Measurements from ENCODE around the gene CYYR1. TPM values are rescaled to one million over a fixed set of nuclear protein-coding genes. Genes with fewer than 3 reads are reported as not detected.

Gene CYYR1
- polyA plus RNA-seq (2013), result 12.7 and 13.1 TPM in 2 replicates

- H3K27ac ChIP-seq (ENCODE audit: low read depth, low read length), result no peak within 1 kb of the TSS
- peak within 1 kb of the TSS; percentile 56 for H3K4ac ChIP-seq (ENCODE audit: low read depth, low read length)
- H4K91ac ChIP-seq (ENCODE audit: low read depth, low read length), result peak within 1 kb of the TSS; percentile 75
- peak within 1 kb of the TSS; percentile 64 for H4K8ac ChIP-seq (ENCODE audit: low read depth, low read length)
- H3K27me3 ChIP-seq (ENCODE audit: insufficient read depth, low read length), result no peaks in the 10 kb centered on the region
- H3K9me3 ChIP-seq (ENCODE audit: insufficient read depth, low read depth, low read length), result no peaks in the 10 kb centered on the region
- peaks cover 6% of the 10 kb centered on the region for H3K79me1 ChIP-seq (ENCODE audit: low read length)
- H3K79me2 ChIP-seq (ENCODE audit: control insufficient read depth, insufficient read depth, low read length, poor library complexity), result peaks cover 4% of the 10 kb centered on the region
- H3K4me1 ChIP-seq (ENCODE audit: control insufficient read depth in 1 of 2, insufficient read depth in 2 of 2, low read length in 2 of 2), result no peaks in the 10 kb centered on the region
- H3K23ac ChIP-seq (ENCODE audit: low read length), result no peak within 1 kb of the TSS
- peak within 1 kb of the TSS; percentile 41 for H3K9ac ChIP-seq (ENCODE audit: low read length)
- DNase-seq, result no peak
- peak within 1 kb of the TSS; percentile 40 for H4K12ac ChIP-seq (ENCODE audit: low read depth, low read length)
- no peaks in the 10 kb centered on the region for H3K36me3 ChIP-seq (ENCODE audit: control insufficient read depth in 1 of 2, insufficient read depth in 2 of 2, low read length in 2 of 2)
- peak within 1 kb of the TSS; percentile 19 for H2AFZ ChIP-seq (ENCODE audit: insufficient read depth, low read length, poor library complexity)
- H2AK5ac ChIP-seq (ENCODE audit: low read length), result no peak within 1 kb of the TSS
- peak within 1 kb of the TSS; percentile 62 for H3K4me2 ChIP-seq (ENCODE audit: low read length)
- peak within 1 kb of the TSS; percentile 27 for H3K14ac ChIP-seq (ENCODE audit: low read length)
- peak within 1 kb of the TSS; percentile 28 for H3K18ac ChIP-seq (ENCODE audit: low read length)
- H2BK120ac ChIP-seq (ENCODE audit: insufficient read depth, low read length, poor library complexity), result peak within 1 kb of the TSS; percentile 87
- WGBS (ENCODE audit: extremely low coverage, insufficient coverage, insufficient read length), result no CpG with 5 or more reads among the region's 58 CpGs
- peak within 1 kb of the TSS; percentile 82 for H3K4me3 ChIP-seq (ENCODE audit: low read depth, low read length)
- peak within 1 kb of the TSS; percentile 0 for H2BK5ac ChIP-seq (ENCODE audit: low read depth, low read length, poor library complexity)
- H2BK12ac ChIP-seq (ENCODE audit: low read length), result peak within 1 kb of the TSS; percentile 20
Measured at GRCh38 chr21:26572702-26573381, at the start of gene CYYR1. Gene CYYR1, minus strand, starts transcription at chr21:26573286. Its CDS starts 346 bp downstream, at chr21:26572940.

- no peaks in the 10 kb centered on the region for H3K79me2 ChIP-seq (ENCODE audit: control insufficient read depth, insufficient read depth, low read length, poor library complexity)
Measured at GRCh38 chr21:26617176-26617575, 44.1 kb upstream of the CYYR1 start.

GRCh38 chr21:26614251-26614650 lies 41.2 kb upstream of the CYYR1 start:
- Histone ChIP-seq H3K18ac (ENCODE audit: low read length) (no peak overlapping the region), H3K4me2 (ENCODE audit: low read length) (no peak overlapping the region), H3K4ac (ENCODE audit: low read depth, low read length) (no peak overlapping the region), H3K4me1 (ENCODE audit: control insufficient read depth in 1 of 2, insufficient read depth in 2 of 2, low read length in 2 of 2) (no peaks in the 10 kb centered on the region), H2BK5ac (ENCODE audit: low read depth, low read length, poor library complexity) (no peak overlapping the region), H2BK12ac (ENCODE audit: low read length) (no peak overlapping the region), H3K4me3 (ENCODE audit: low read depth, low read length) (no peak overlapping the region), H4K91ac (ENCODE audit: low read depth, low read length) (no peak overlapping the region), H3K27ac (ENCODE audit: low read depth, low read length) (no peak overlapping the region), H3K9me3 (ENCODE audit: insufficient read depth, low read depth, low read length) (no peaks in the 10 kb centered on the region), H2BK120ac (ENCODE audit: insufficient read depth, low read length, poor library complexity) (no peak overlapping the region), H2AFZ (ENCODE audit: insufficient read depth, low read length, poor library complexity) (no peak overlapping the region), H3K9ac (ENCODE audit: low read length) (no peak overlapping the region), H2AK5ac (ENCODE audit: low read length) (no peak overlapping the region), H3K79me1 (ENCODE audit: low read length) (no peaks in the 10 kb centered on the region), H3K27me3 (ENCODE audit: insufficient read depth, low read length) (no peaks in the 10 kb centered on the region), H4K12ac (ENCODE audit: low read depth, low read length) (no peak overlapping the region), H4K8ac (ENCODE audit: low read depth, low read length) (no peak overlapping the region), H3K23ac (ENCODE audit: low read length) (no peak overlapping the region), H3K79me2 (ENCODE audit: control insufficient read depth, insufficient read depth, low read length, poor library complexity) (no peaks in the 10 kb centered on the region), H3K14ac (ENCODE audit: low read length) (no peak overlapping the region), H3K36me3 (ENCODE audit: control insufficient read depth in 1 of 2, insufficient read depth in 2 of 2, low read length in 2 of 2) (no peaks in the 10 kb centered on the region)
- WGBS (ENCODE audit: extremely low coverage, insufficient coverage, insufficient read length), result no CpG with 5 or more reads among the region's 1 CpG
- no peak for DNase-seq

More at GRCh38 chr21:26617176-26617575, 44.1 kb upstream of the CYYR1 start:
- no peak overlapping the region for H2BK120ac ChIP-seq (ENCODE audit: insufficient read depth, low read length, poor library complexity)
- no peak overlapping the region for H4K12ac ChIP-seq (ENCODE audit: low read depth, low read length)
- no peak overlapping the region for H3K4me3 ChIP-seq (ENCODE audit: low read depth, low read length)
- no peak overlapping the region for H3K4me2 ChIP-seq (ENCODE audit: low read length)
- H3K36me3 ChIP-seq (ENCODE audit: control insufficient read depth in 1 of 2, insufficient read depth in 2 of 2, low read length in 2 of 2), result no peaks in the 10 kb centered on the region
- no peak overlapping the region for H4K8ac ChIP-seq (ENCODE audit: low read depth, low read length)
- H3K9ac ChIP-seq (ENCODE audit: low read length), result no peak overlapping the region
- no peaks in the 10 kb centered on the region for H3K79me1 ChIP-seq (ENCODE audit: low read length)
- no peak overlapping the region for H3K4ac ChIP-seq (ENCODE audit: low read depth, low read length)
- H3K27me3 ChIP-seq (ENCODE audit: insufficient read depth, low read length), result no peaks in the 10 kb centered on the region
- H3K27ac ChIP-seq (ENCODE audit: low read depth, low read length), result no peak overlapping the region
- no peaks in the 10 kb centered on the region for H3K9me3 ChIP-seq (ENCODE audit: insufficient read depth, low read depth, low read length)
- H2BK5ac ChIP-seq (ENCODE audit: low read depth, low read length, poor library complexity), result no peak overlapping the region
- H4K91ac ChIP-seq (ENCODE audit: low read depth, low read length), result no peak overlapping the region
- H3K18ac ChIP-seq (ENCODE audit: low read length), result no peak overlapping the region
- no CpG with 5 or more reads among the region's 1 CpG for WGBS (ENCODE audit: extremely low coverage, insufficient coverage, insufficient read length)
- no peaks in the 10 kb centered on the region for H3K4me1 ChIP-seq (ENCODE audit: control insufficient read depth in 1 of 2, insufficient read depth in 2 of 2, low read length in 2 of 2)
- DNase-seq, result no peak
- H3K14ac ChIP-seq (ENCODE audit: low read length), result no peak overlapping the region
- H2AK5ac ChIP-seq (ENCODE audit: low read length), result no peak overlapping the region
- no peak overlapping the region for H2AFZ ChIP-seq (ENCODE audit: insufficient read depth, low read length, poor library complexity)
- no peak overlapping the region for H2BK12ac ChIP-seq (ENCODE audit: low read length)
- H3K23ac ChIP-seq (ENCODE audit: low read length), result no peak overlapping the region

- Histone ChIP-seq H4K8ac (ENCODE audit: low read depth, low read length) (no peak overlapping the region), H4K91ac (ENCODE audit: low read depth, low read length) (no peak overlapping the region), H2BK120ac (ENCODE audit: insufficient read depth, low read length, poor library complexity) (no peak overlapping the region), H3K4ac (ENCODE audit: low read depth, low read length) (no peak overlapping the region), H2AFZ (ENCODE audit: insufficient read depth, low read length, poor library complexity) (no peak overlapping the region), H3K9ac (ENCODE audit: low read length) (no peak overlapping the region), H4K12ac (ENCODE audit: low read depth, low read length) (no peak overlapping the region), H3K4me1 (ENCODE audit: control insufficient read depth in 1 of 2, insufficient read depth in 2 of 2, low read length in 2 of 2) (no peaks in the 10 kb centered on the region), H3K4me2 (ENCODE audit: low read length) (no peak overlapping the region), H3K23ac (ENCODE audit: low read length) (no peak overlapping the region), H3K18ac (ENCODE audit: low read length) (no peak overlapping the region), H3K27me3 (ENCODE audit: insufficient read depth, low read length) (no peaks in the 10 kb centered on the region), H3K79me1 (ENCODE audit: low read length) (no peaks in the 10 kb centered on the region), H3K79me2 (ENCODE audit: control insufficient read depth, insufficient read depth, low read length, poor library complexity) (no peaks in the 10 kb centered on the region), H2AK5ac (ENCODE audit: low read length) (no peak overlapping the region), H3K4me3 (ENCODE audit: low read depth, low read length) (no peak overlapping the region), H3K9me3 (ENCODE audit: insufficient read depth, low read depth, low read length) (no peaks in the 10 kb centered on the region), H2BK12ac (ENCODE audit: low read length) (no peak overlapping the region), H3K36me3 (ENCODE audit: control insufficient read depth in 1 of 2, insufficient read depth in 2 of 2, low read length in 2 of 2) (no peaks in the 10 kb centered on the region), H2BK5ac (ENCODE audit: low read depth, low read length, poor library complexity) (no peak overlapping the region), H3K14ac (ENCODE audit: low read length) (no peak overlapping the region), H3K27ac (ENCODE audit: low read depth, low read length) (no peak overlapping the region)
- WGBS (ENCODE audit: extremely low coverage, insufficient coverage, insufficient read length), result no CpG with 5 or more reads among the region's 1 CpG
- DNase-seq, result no peak
Measured at GRCh38 chr21:26599261-26599660, 26.2 kb upstream of the CYYR1 start.
